ENCODE measurements around the gene ZFAND4. TPM values are rescaled to one million over a fixed set of nuclear protein-coding genes. Genes with fewer than 3 reads are reported as not detected.
"Not testable (repeated sequence)": the region's sequence is repeated elsewhere in the genome, so short reads cannot be mapped to it uniquely, and the experiment has no call there.

Gene ZFAND4
- total RNA-seq, 2 experiments from 2014 or later: 11.3 to 11.8 TPM

GRCh38 chr10:45654753-45655141, 17.8 kb downstream of the ZFAND4 start:
- peaks cover 43% of the 10 kb centered on the region for H3K36me3 Mint-ChIP-seq
- peaks cover 41% of the 10 kb centered on the region for H3K4me1 Mint-ChIP-seq
- not testable (repeated sequence) for H3K27me3 Mint-ChIP-seq, H3K4me3 Mint-ChIP-seq, H3K9me3 Mint-ChIP-seq, DNase-seq, H3K27ac Mint-ChIP-seq

- Mint-ChIP-seq H3K4me1 (peaks cover 41% of the 10 kb centered on the region), H3K36me3 (peaks cover 34% of the 10 kb centered on the region), H3K9me3 (no peaks in the 10 kb centered on the region), H3K27ac (no peak overlapping the region), H3K4me3 (no peak overlapping the region), H3K27me3 (no peaks in the 10 kb centered on the region)
- DNase-seq: no peak
Observed at GRCh38 chr10:45653454-45653853, 19.1 kb downstream of the ZFAND4 start.

GRCh38 chr10:45652511-45652910, 20.1 kb downstream of the ZFAND4 start:
- Mint-ChIP-seq H3K27me3 (no peaks in the 10 kb centered on the region), H3K36me3 (peaks cover 32% of the 10 kb centered on the region), H3K9me3 (no peaks in the 10 kb centered on the region), H3K4me1 (peaks cover 35% of the 10 kb centered on the region), H3K27ac (no peak overlapping the region), H3K4me3 (no peak overlapping the region)
- DNase-seq: no peak

GRCh38 chr10:45649296-45649695, 23.3 kb downstream of the ZFAND4 start:
- DNase-seq: no peak
- H3K36me3 Mint-ChIP-seq: peaks cover 20% of the 10 kb centered on the region
- H3K4me3 Mint-ChIP-seq: no peak overlapping the region
- no peaks in the 10 kb centered on the region for H3K27me3 Mint-ChIP-seq
- H3K4me1 Mint-ChIP-seq: peaks cover 11% of the 10 kb centered on the region
- no peak overlapping the region for H3K27ac Mint-ChIP-seq
- H3K9me3 Mint-ChIP-seq: no peaks in the 10 kb centered on the region

- no peaks in the 10 kb centered on the region for H3K9me3 Mint-ChIP-seq
- no peak for DNase-seq
- no peaks in the 10 kb centered on the region for H3K27me3 Mint-ChIP-seq
- H3K4me3 Mint-ChIP-seq: no peak overlapping the region
- H3K36me3 Mint-ChIP-seq: peaks cover 15% of the 10 kb centered on the region
- H3K27ac Mint-ChIP-seq: no peak overlapping the region
- no peaks in the 10 kb centered on the region for H3K4me1 Mint-ChIP-seq
Observed at GRCh38 chr10:45647118-45647517, 25.5 kb downstream of the ZFAND4 start.

- Mint-ChIP-seq H3K9me3 (no peaks in the 10 kb centered on the region), H3K4me1 (no peaks in the 10 kb centered on the region), H3K4me3 (no peak overlapping the region), H3K36me3 (peaks cover 15% of the 10 kb centered on the region), H3K27ac (no peak overlapping the region), H3K27me3 (no peaks in the 10 kb centered on the region)
- DNase-seq: no peak
Observed at GRCh38 chr10:45646384-45647050, 26.1 kb downstream of the ZFAND4 start.

GRCh38 chr10:45644527-45644926, 28.0 kb downstream of the ZFAND4 start:
- Mint-ChIP-seq H3K9me3 (no peaks in the 10 kb centered on the region), H3K36me3 (peaks cover 15% of the 10 kb centered on the region), H3K27me3 (no peaks in the 10 kb centered on the region), H3K4me3 (no peak overlapping the region), H3K4me1 (no peaks in the 10 kb centered on the region), H3K27ac (no peak overlapping the region)
- DNase-seq: no peak

GRCh38 chr10:45640941-45641340, 31.6 kb downstream of the ZFAND4 start:
- Mint-ChIP-seq H3K4me3 (no peak overlapping the region), H3K36me3 (peaks cover 21% of the 10 kb centered on the region)

GRCh38 chr10:45640049-45640448, 32.5 kb downstream of the ZFAND4 start:
- Mint-ChIP-seq H3K4me3 (no peak overlapping the region), H3K36me3 (peaks cover 26% of the 10 kb centered on the region), H3K4me1 (no peaks in the 10 kb centered on the region), H3K27me3 (no peaks in the 10 kb centered on the region), H3K27ac (no peak overlapping the region), H3K9me3 (peaks cover 3% of the 10 kb centered on the region)
- DNase-seq: no peak

More at GRCh38 chr10:45640941-45641340, 31.6 kb downstream of the ZFAND4 start:
- DNase-seq: no peak
- no peaks in the 10 kb centered on the region for H3K4me1 Mint-ChIP-seq
- H3K27ac Mint-ChIP-seq: no peak overlapping the region
- H3K9me3 Mint-ChIP-seq: no peaks in the 10 kb centered on the region
- no peaks in the 10 kb centered on the region for H3K27me3 Mint-ChIP-seq

- H3K4me3 Mint-ChIP-seq: no peak overlapping the region
- H3K27ac Mint-ChIP-seq: no peak overlapping the region
- no peaks in the 10 kb centered on the region for H3K27me3 Mint-ChIP-seq
Observed at GRCh38 chr10:45627412-45628048, 45.0 kb downstream of the ZFAND4 start.

GRCh38 chr10:45625879-45626278, 46.7 kb downstream of the ZFAND4 start:
- Mint-ChIP-seq H3K27me3 (no peaks in the 10 kb centered on the region), H3K27ac (no peak overlapping the region), H3K4me3 (no peak overlapping the region), H3K36me3 (peaks cover 11% of the 10 kb centered on the region), H3K4me1 (no peaks in the 10 kb centered on the region), H3K9me3 (no peaks in the 10 kb centered on the region)
- DNase-seq: no peak

More at GRCh38 chr10:45627412-45628048, 45.0 kb downstream of the ZFAND4 start:
- Mint-ChIP-seq H3K36me3 (peaks cover 8% of the 10 kb centered on the region), H3K4me1 (no peaks in the 10 kb centered on the region), H3K9me3 (no peaks in the 10 kb centered on the region)
- DNase-seq: no peak

- peaks cover 11% of the 10 kb centered on the region for H3K36me3 Mint-ChIP-seq
Observed at GRCh38 chr10:45624724-45625123, 47.8 kb downstream of the ZFAND4 start.

GRCh38 chr10:45614869-45615268, 57.7 kb downstream of the ZFAND4 start:
- H3K4me3 Mint-ChIP-seq: no peak overlapping the region
- no peaks in the 10 kb centered on the region for H3K27me3 Mint-ChIP-seq
- no peak for DNase-seq
- H3K36me3 Mint-ChIP-seq: peaks cover 16% of the 10 kb centered on the region
- H3K4me1 Mint-ChIP-seq: no peaks in the 10 kb centered on the region
- H3K27ac Mint-ChIP-seq: no peak overlapping the region
- H3K9me3 Mint-ChIP-seq: peaks cover 2% of the 10 kb centered on the region

More at GRCh38 chr10:45624724-45625123, 47.8 kb downstream of the ZFAND4 start:
- Mint-ChIP-seq H3K4me1 (no peaks in the 10 kb centered on the region), H3K27me3 (no peaks in the 10 kb centered on the region), H3K4me3 (no peak overlapping the region), H3K9me3 (no peaks in the 10 kb centered on the region), H3K27ac (no peak overlapping the region)
- DNase-seq: no peak

- H3K36me3 Mint-ChIP-seq: peaks cover 16% of the 10 kb centered on the region
- no peaks in the 10 kb centered on the region for H3K27me3 Mint-ChIP-seq
- no peak overlapping the region for H3K4me3 Mint-ChIP-seq
- H3K27ac Mint-ChIP-seq: no peak overlapping the region
- no peak for DNase-seq
- H3K4me1 Mint-ChIP-seq: no peaks in the 10 kb centered on the region
- H3K9me3 Mint-ChIP-seq: peaks cover 2% of the 10 kb centered on the region
Observed at GRCh38 chr10:45612741-45613140, 59.8 kb downstream of the ZFAND4 start.

- H3K9me3 Mint-ChIP-seq: peaks cover 2% of the 10 kb centered on the region
- H3K4me3 Mint-ChIP-seq: no peak overlapping the region
- peaks cover 16% of the 10 kb centered on the region for H3K36me3 Mint-ChIP-seq
- no peaks in the 10 kb centered on the region for H3K27me3 Mint-ChIP-seq
- no peak overlapping the region for H3K27ac Mint-ChIP-seq
- no peaks in the 10 kb centered on the region for H3K4me1 Mint-ChIP-seq
- DNase-seq: no peak
Observed at GRCh38 chr10:45608052-45608451, 64.5 kb downstream of the ZFAND4 start.

- H3K27ac Mint-ChIP-seq: no peak overlapping the region
- no peak for DNase-seq
- H3K27me3 Mint-ChIP-seq: no peaks in the 10 kb centered on the region
- H3K4me3 Mint-ChIP-seq: no peak overlapping the region
- H3K4me1 Mint-ChIP-seq: no peaks in the 10 kb centered on the region
- peaks cover 9% of the 10 kb centered on the region for H3K36me3 Mint-ChIP-seq
- H3K9me3 Mint-ChIP-seq: peaks cover under 1% of the 10 kb centered on the region
Observed at GRCh38 chr10:45607276-45607675, 65.3 kb downstream of the ZFAND4 start.

Measured in activated naive CD8-positive, alpha-beta T cell treated with anti-CD3 and anti-CD28 coated beads for 36 hours (primary cell).